GM12878 (cell line): ENCODE data around the gene FARS2. TPM values are rescaled to one million over a fixed set of nuclear protein-coding genes. Genes with fewer than 3 reads are reported as not detected.
A peak's percentile ranks its signal among the peaks of the same experiment; 100 is the strongest.

ENCODE experiments used
- ATAC-seq: fragments of 200-7000 bp; cut with Tn5 transposase; 3 replicates; pipeline ENCODE4 v1.9.1; 2020; ENCODE audit warnings: mild to moderate bottlenecking, moderate library complexity
- BruUV-seq: library from RNA; stranded (reverse); fragments of 400-500 nt; replicated peaks from 2 replicates; lab custom pipeline; 2021; lab: Mats Ljungman, UMichigan
- CTCF ChIA-PET: fragments of 300-600 bp; sonication (Branson Sonifier 250); formaldehyde crosslinking; extraction: SDS; loops from one replicate; lab custom pipeline; 2021; ENCODE audit warnings: inconsistent platforms; lab: Yijun Ruan, JAX
- POLR2A ChIA-PET: fragments of 350-600 bp; formaldehyde crosslinking; extraction: SDS; loops from one replicate; lab custom pipeline; 2021; ENCODE audit warnings: inconsistent platforms; lab: Charles Lee
- RAD21 ChIA-PET: fragments of 300-600 bp; sonication (Branson Sonifier 250); formaldehyde crosslinking; loops from one replicate; lab custom pipeline; 2023; ENCODE audit warnings: antibody characterized with exemption; ENCODE audit not compliant: unreplicated experiment; lab: Charles Lee
- SMC1A ChIA-PET: fragments of 300-600 bp; sonication (Branson Sonifier 250); formaldehyde crosslinking; loops from one replicate; lab custom pipeline; 2023; ENCODE audit not compliant: unreplicated experiment, uncharacterized antibody; lab: Charles Lee
- DNase-seq: peaks from one replicate; pipeline ENCODE4 v3.0.0-alpha.2; 2011; ENCODE audit warnings: low read depth, low spot score
- FAIRE-seq: peaks from 3 replicates; lab custom pipeline; 2011; peaks lifted over from hg19 to GRCh38; lab: Jason Lieb, UNC
- H2AFZ ChIP-seq: 2 replicates; pipeline ENCODE4 v1.6.0; 2011; ENCODE audit warnings: low read depth, low read length, control low read depth; ENCODE audit not compliant: control insufficient read depth
- H3K27ac ChIP-seq: 2 replicates; pipeline ENCODE4 v1.5.1; 2011; ENCODE audit warnings: control low read depth; ENCODE audit not compliant: control insufficient read depth, insufficient read depth
- H3K27me3 ChIP-seq, 2 experiments: replicated peaks in 1 of 2; 2 replicates each; pipeline versions ENCODE4 v1.6.0 to v1.6.1; 2011; ENCODE audit warnings: low read length in 1 of 2; ENCODE audit not compliant: control insufficient read depth in 2 of 2, insufficient read depth in 2 of 2
- H3K36me3 ChIP-seq, 2 experiments: 2 replicates each; pipeline ENCODE4 v1.5.1; 2011; ENCODE audit warnings: low read length in 1 of 2; ENCODE audit not compliant: control insufficient read depth in 2 of 2, insufficient read depth in 2 of 2
- H3K4me1 ChIP-seq: 2 replicates; pipeline ENCODE4 v1.6.1; 2011; ENCODE audit warnings: mild to moderate bottlenecking, low read length, moderate library complexity, mixed read lengths; ENCODE audit not compliant: control insufficient read depth, insufficient read depth
- H3K4me2 ChIP-seq: 2 replicates; pipeline ENCODE4 v1.6.0; 2011; ENCODE audit warnings: control low read depth; ENCODE audit not compliant: control insufficient read depth, insufficient read depth
- H3K4me3 ChIP-seq: fragments of 200-600 bp; sonication (generic); 2 replicates; pipeline ENCODE4 v1.5.1; 2016
- H3K79me2 ChIP-seq: 2 replicates; pipeline ENCODE4 v1.6.0; 2011; ENCODE audit warnings: low read length; ENCODE audit not compliant: control insufficient read depth, insufficient read depth
- H3K9ac ChIP-seq: 2 replicates; pipeline ENCODE4 v1.8.0; 2011; ENCODE audit warnings: low read length, control low read depth, mixed read lengths; ENCODE audit not compliant: control insufficient read depth, insufficient read depth
- H3K9me3 ChIP-seq: replicated peaks from 3 replicates; pipeline ENCODE4 v1.5.1; 2011; ENCODE audit warnings: mild to moderate bottlenecking, low read length; ENCODE audit not compliant: control insufficient read depth, insufficient read depth
- H4K20me1 ChIP-seq: 2 replicates; pipeline ENCODE4 v1.6.0; 2011; ENCODE audit not compliant: control insufficient read depth, insufficient read depth
- ASH2L ChIP-seq: fragments of 300-600, 200-600 bp; sonication (generic); IDR thresholded peaks from 2 replicates; pipeline ENCODE4 v1.6.1; 2017; ENCODE audit warnings: low read depth, mild to moderate bottlenecking, borderline replicate concordance
- FOXM1 ChIP-seq: IDR thresholded peaks from 2 replicates; pipeline ENCODE4 v1.6.1; 2012; ENCODE audit warnings: low read depth, mild to moderate bottlenecking, inconsistent platforms, low read length, moderate library complexity
- HDGF ChIP-seq: fragments of 450-650 bp; IDR thresholded peaks from 2 replicates; pipeline ENCODE4 v1.6.1; 2016; ENCODE audit warnings: antibody characterized with exemption
- MTA3 ChIP-seq: IDR thresholded peaks from 2 replicates; pipeline ENCODE4 v1.6.1; 2012; ENCODE audit warnings: low read length, inconsistent platforms, borderline replicate concordance
- NR2F1 ChIP-seq: fragments of 450-650 bp; conservative IDR thresholded peaks from 2 replicates; pipeline ENCODE4 v1.6.1; 2017; ENCODE audit warnings: mild to moderate bottlenecking
- POLR2A ChIP-seq: IDR thresholded peaks from 2 replicates; pipeline ENCODE4 v1.6.1; 2011; ENCODE audit warnings: low read depth, mild to moderate bottlenecking, low read length
- POLR2AphosphoS2 ChIP-seq: IDR thresholded peaks from 2 replicates; pipeline ENCODE4 v1.6.1; 2011; ENCODE audit warnings: low read depth, mild to moderate bottlenecking, low read length, improper control_type of control experiment, moderate library complexity
- POLR2AphosphoS5 ChIP-seq: IDR thresholded peaks from 2 replicates; pipeline ENCODE4 v1.6.1; 2011; ENCODE audit warnings: mild to moderate bottlenecking, low read length, inconsistent platforms
- RAD21 ChIP-seq: IDR thresholded peaks from 2 replicates; pipeline ENCODE4 v1.6.1; 2011; ENCODE audit warnings: mild to moderate bottlenecking, low read depth, low read length, moderate library complexity; ENCODE audit not compliant: insufficient read depth
- RELA ChIP-seq: fragments of 450-650 bp; IDR thresholded peaks from 2 replicates; pipeline ENCODE4 v1.8.0; 2014; ENCODE audit warnings: borderline replicate concordance; ENCODE audit not compliant: partially characterized antibody
- RUNX3 ChIP-seq: IDR thresholded peaks from 2 replicates; pipeline ENCODE4 v1.6.1; 2012; ENCODE audit warnings: low read length, inconsistent platforms
- SMAD1 ChIP-seq: fragments of 450-650 bp; IDR thresholded peaks from 2 replicates; pipeline ENCODE4 v1.6.1; 2018; ENCODE audit warnings: mild to moderate bottlenecking, low read depth; ENCODE audit not compliant: partially characterized antibody
- SMC3 ChIP-seq: IDR thresholded peaks from 2 replicates; pipeline ENCODE4 v1.6.1; 2011; ENCODE audit warnings: low read length, improper control_type of control experiment, borderline replicate concordance
- TCF3 ChIP-seq: IDR thresholded peaks from 2 replicates; pipeline ENCODE4 v1.6.1; 2012; ENCODE audit warnings: low read depth, mild to moderate bottlenecking, low read length, borderline replicate concordance; ENCODE audit not compliant: insufficient read depth
- YY1 ChIP-seq: IDR thresholded peaks from 2 replicates; pipeline ENCODE4 v1.6.1; 2011; ENCODE audit warnings: low read depth, mild to moderate bottlenecking, low read length
- WGBS: methylation state at CpG from one replicate; pipeline ENCODE4 v1.1.6; 2016; ENCODE audit warnings: low lambda C conversion rate; ENCODE audit not compliant: insufficient replicate concordance, insufficient coverage; ENCODE audit errors: missing lambda C conversion rate; 5-methylcytosine and 5-hydroxymethylcytosine counted together
- in situ Hi-C: fragments of 300-500 bp; cut with MboI; formaldehyde crosslinking; loops from 9 replicates; pipeline ENCODE4 v1.14.3; 2018; ENCODE audit warnings: mixed read lengths
- intact Hi-C: fragments of 100-400 bp; cut with micrococcal nuclease; formaldehyde crosslinking; loops from one replicate; pipeline ENCODE4 v1.14.2; 2022; ENCODE audit not compliant: unreplicated experiment
- polyA plus RNA-seq, 11 experiments: library from polyadenylated mRNA; depleted of rRNA in 4 of 11; unstranded in 6 of 11; stranded (reverse) in 5 of 11; fragments of >200 nt; fragmentation: Nextera tagmentation in 4 of 11; fragmentation: Illumina TruSeq in 1 of 11; extraction: Ambion mirVana in 4 of 11; extraction: Trizol in 1 of 11; gene quantifications; 1 replicate in 1 of 11; 2 replicates in 10 of 11; pipeline versions ENCODE4 v1.2.1 to v1.2.3, GENCODE V29; 2011 to 2016; ENCODE audit warnings: inconsistent platforms in 2 of 11, missing spikeins in 2 of 11, low read depth in 1 of 11
- total RNA-seq, 4 experiments: library from RNA; depleted of rRNA in 3 of 4; stranded (reverse); fragments of >200 nt in 3 of 4; fragmentation: Illumina TruSeq in 1 of 4; extraction: Trizol in 1 of 4; gene quantifications; 2 replicates each; pipeline versions ENCODE4 v1.2.1 to v1.2.3, GENCODE V29; 2013 to 2021
- TF ChIP-seq, protein P1 (sequence below): fragments of 450-650 bp; IDR thresholded peaks from 2 replicates; pipeline ENCODE4 v1.6.1; 2017; ENCODE audit warnings: low read depth, mild to moderate bottlenecking, moderate library complexity
- TF ChIP-seq, protein P2 (sequence below), 3 experiments: IDR thresholded peaks in 2 of 3; conservative IDR thresholded peaks in 1 of 3; 2 replicates each; pipeline ENCODE4 v1.5.1; 2011; ENCODE audit warnings: low read depth in 3 of 3, low read length in 3 of 3, mild to moderate bottlenecking in 3 of 3, control low read depth in 2 of 3, moderate library complexity in 2 of 3, inconsistent platforms in 1 of 3, mixed read lengths in 1 of 3; ENCODE audit not compliant: control insufficient read depth in 2 of 3, insufficient read depth in 1 of 3; ENCODE audit errors: extremely low read depth in 1 of 3
- TF ChIP-seq, protein P3 (sequence below): IDR thresholded peaks from 2 replicates; pipeline ENCODE4 v1.6.1; 2012; ENCODE audit warnings: low read depth, low read length, improper control_type of control experiment
- TF ChIP-seq, protein P4 (sequence below): IDR thresholded peaks from 2 replicates; pipeline ENCODE4 v1.6.1; 2011; ENCODE audit warnings: low read depth, mild to moderate bottlenecking, low read length, moderate library complexity, borderline replicate concordance; ENCODE audit errors: extremely low read depth

FARS2 gene
- total and polyA plus RNA-seq, 10 of the 15 experiments (the other 5 are each of a cell fraction or from before 2014, with no cell fraction given): 16.8 to 46.7 (median 25.6) TPM

DNA sequence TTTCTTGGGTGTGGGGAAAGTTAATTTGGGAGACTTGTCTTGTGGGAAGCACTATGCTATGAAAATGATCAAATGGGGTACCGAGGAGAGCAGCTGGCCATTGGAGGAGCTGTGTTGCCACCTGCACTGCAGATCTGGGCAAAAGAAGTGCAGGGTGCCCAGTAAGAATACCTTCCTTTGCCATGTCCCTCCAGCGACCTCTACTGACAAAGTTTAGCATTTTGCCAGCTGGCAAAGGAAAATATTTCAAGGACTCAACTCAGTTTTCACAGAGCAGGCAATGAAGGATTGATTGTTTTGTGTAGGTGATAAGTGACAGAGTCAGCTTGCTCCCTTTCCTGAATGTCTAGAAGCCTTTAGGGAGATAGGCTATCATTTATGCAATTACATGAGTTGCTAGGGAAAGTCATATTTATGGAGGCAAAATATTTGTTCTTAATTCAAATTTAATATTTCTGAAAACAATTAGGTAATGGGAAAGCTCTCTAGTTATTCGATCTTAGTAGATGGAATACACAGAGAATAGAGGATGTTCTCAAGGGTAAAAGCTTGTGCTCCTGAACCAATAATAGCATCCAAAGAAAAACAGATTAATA lies 118.4 kb downstream of the FARS2 start:
- DNase-seq (peak; percentile 25), FAIRE-seq (peak; percentile 81), ATAC-seq (peak; percentile 88)
- no peak overlapping the region for H2AFZ ChIP-seq
- H3K4me1 ChIP-seq: no peaks in the 10 kb centered on the region
- no peaks in the 10 kb centered on the region for H4K20me1 ChIP-seq
- no peaks in the 10 kb centered on the region for H3K27me3 ChIP-seq
- RAD21 ChIA-PET: interaction anchor here (1.0 to 2.7 kb wide), 8 partner anchors 23 to 1167 kb away, joined by 3 to 24 read pairs (median 3); no protein-coding TSS in a partner anchor
- in situ Hi-C loops (no loop called here), intact Hi-C loops (loop anchor here (1.0 kb wide), 4 partner anchors 76 to 236 kb away; partner anchors contain the start of gene LYRM4)
- no TSS peak for BruUV-seq
- H3K9ac ChIP-seq: no peak overlapping the region
- H3K27ac ChIP-seq: no peak overlapping the region
- CTCF ChIA-PET: interaction anchor here (0.6 to 4.6 kb wide), 27 partner anchors 9 to 436 kb away, joined by 3 to 55 read pairs (median 5); partner anchors contain the start of gene LYRM4
- SMC1A ChIA-PET: interaction anchor here (0.7 to 4.0 kb wide), 17 partner anchors 10 to 248 kb away, joined by 3 to 30 read pairs (median 4); partner anchors contain the start of gene LYRM4
- no peak overlapping the region for H3K4me3 ChIP-seq
- no peaks in the 10 kb centered on the region for H3K79me2 ChIP-seq
- POLR2A ChIA-PET: no interaction called here
- WGBS: 33% methylated on average over 3 of the region's 3 CpGs
- no peak overlapping the region for H3K4me2 ChIP-seq
- H3K9me3 ChIP-seq: no peaks in the 10 kb centered on the region
- TF ChIP-seq SMAD1 (no peak), FOXM1 (no peak), SMC3 (peak; percentile 71), POLR2AphosphoS5 (no peak), POLR2AphosphoS2 (no peak), POLR2A (no peak), TCF3 (0 out of 2 replicates have a peak, but pooled peaks have one; percentile 24), RUNX3 (no peak), ASH2L (no peak), RELA (no peak), MTA3 (no peak), HDGF (no peak), NR2F1 (no peak), RAD21 (peak; percentile 82), YY1 (0 out of 2 replicates have a peak, but pooled peaks have one; percentile 17)
- TF ChIP-seq, protein P1, sequence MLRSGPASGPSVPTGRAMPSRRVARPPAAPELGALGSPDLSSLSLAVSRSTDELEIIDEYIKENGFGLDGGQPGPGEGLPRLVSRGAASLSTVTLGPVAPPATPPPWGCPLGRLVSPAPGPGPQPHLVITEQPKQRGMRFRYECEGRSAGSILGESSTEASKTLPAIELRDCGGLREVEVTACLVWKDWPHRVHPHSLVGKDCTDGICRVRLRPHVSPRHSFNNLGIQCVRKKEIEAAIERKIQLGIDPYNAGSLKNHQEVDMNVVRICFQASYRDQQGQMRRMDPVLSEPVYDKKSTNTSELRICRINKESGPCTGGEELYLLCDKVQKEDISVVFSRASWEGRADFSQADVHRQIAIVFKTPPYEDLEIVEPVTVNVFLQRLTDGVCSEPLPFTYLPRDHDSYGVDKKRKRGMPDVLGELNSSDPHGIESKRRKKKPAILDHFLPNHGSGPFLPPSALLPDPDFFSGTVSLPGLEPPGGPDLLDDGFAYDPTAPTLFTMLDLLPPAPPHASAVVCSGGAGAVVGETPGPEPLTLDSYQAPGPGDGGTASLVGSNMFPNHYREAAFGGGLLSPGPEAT: no peak
- TF ChIP-seq, protein P2, sequence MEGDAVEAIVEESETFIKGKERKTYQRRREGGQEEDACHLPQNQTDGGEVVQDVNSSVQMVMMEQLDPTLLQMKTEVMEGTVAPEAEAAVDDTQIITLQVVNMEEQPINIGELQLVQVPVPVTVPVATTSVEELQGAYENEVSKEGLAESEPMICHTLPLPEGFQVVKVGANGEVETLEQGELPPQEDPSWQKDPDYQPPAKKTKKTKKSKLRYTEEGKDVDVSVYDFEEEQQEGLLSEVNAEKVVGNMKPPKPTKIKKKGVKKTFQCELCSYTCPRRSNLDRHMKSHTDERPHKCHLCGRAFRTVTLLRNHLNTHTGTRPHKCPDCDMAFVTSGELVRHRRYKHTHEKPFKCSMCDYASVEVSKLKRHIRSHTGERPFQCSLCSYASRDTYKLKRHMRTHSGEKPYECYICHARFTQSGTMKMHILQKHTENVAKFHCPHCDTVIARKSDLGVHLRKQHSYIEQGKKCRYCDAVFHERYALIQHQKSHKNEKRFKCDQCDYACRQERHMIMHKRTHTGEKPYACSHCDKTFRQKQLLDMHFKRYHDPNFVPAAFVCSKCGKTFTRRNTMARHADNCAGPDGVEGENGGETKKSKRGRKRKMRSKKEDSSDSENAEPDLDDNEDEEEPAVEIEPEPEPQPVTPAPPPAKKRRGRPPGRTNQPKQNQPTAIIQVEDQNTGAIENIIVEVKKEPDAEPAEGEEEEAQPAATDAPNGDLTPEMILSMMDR (IDR thresholded peaks at IDR 0.05 in 2 of 3, conservative IDR thresholded peaks at IDR 0.05 in 1 of 3; ENCODE audit: control insufficient read depth in 2 of 3, extremely low read depth in 1 of 3, insufficient read depth in 1 of 3, low read depth in 3 of 3, low read length in 3 of 3): peak; percentile 76 to 87 (median 78)
- TF ChIP-seq, protein P3, sequence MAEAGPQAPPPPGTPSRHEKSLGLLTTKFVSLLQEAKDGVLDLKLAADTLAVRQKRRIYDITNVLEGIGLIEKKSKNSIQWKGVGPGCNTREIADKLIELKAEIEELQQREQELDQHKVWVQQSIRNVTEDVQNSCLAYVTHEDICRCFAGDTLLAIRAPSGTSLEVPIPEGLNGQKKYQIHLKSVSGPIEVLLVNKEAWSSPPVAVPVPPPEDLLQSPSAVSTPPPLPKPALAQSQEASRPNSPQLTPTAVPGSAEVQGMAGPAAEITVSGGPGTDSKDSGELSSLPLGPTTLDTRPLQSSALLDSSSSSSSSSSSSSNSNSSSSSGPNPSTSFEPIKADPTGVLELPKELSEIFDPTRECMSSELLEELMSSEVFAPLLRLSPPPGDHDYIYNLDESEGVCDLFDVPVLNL: no peak
- TF ChIP-seq, protein P4, sequence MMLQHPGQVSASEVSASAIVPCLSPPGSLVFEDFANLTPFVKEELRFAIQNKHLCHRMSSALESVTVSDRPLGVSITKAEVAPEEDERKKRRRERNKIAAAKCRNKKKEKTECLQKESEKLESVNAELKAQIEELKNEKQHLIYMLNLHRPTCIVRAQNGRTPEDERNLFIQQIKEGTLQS: no peak
- no peaks in the 10 kb centered on the region for H3K36me3 ChIP-seq
